AG09309 (cell line): ENCODE measurements around the gene USP36.

ENCODE experiments used
- DNase-seq: peaks from one replicate; pipeline ENCODE4 v3.0.0-alpha.2; 2010; ENCODE audit warnings: low read depth
- H3K4me3 ChIP-seq: 2 replicates; pipeline ENCODE4 v1.5.1; 2011; ENCODE audit warnings: mild to moderate bottlenecking, low read depth, low read length, moderate library complexity; ENCODE audit not compliant: control insufficient read depth
- TF ChIP-seq, protein P1 (sequence below): IDR thresholded peaks from 2 replicates; pipeline ENCODE4 v1.5.1; 2011; ENCODE audit warnings: mild to moderate bottlenecking, low read depth, low read length, inconsistent platforms; ENCODE audit not compliant: insufficient read depth, control insufficient read depth; ENCODE audit errors: missing control alignments

The USP36 gene

DNA sequence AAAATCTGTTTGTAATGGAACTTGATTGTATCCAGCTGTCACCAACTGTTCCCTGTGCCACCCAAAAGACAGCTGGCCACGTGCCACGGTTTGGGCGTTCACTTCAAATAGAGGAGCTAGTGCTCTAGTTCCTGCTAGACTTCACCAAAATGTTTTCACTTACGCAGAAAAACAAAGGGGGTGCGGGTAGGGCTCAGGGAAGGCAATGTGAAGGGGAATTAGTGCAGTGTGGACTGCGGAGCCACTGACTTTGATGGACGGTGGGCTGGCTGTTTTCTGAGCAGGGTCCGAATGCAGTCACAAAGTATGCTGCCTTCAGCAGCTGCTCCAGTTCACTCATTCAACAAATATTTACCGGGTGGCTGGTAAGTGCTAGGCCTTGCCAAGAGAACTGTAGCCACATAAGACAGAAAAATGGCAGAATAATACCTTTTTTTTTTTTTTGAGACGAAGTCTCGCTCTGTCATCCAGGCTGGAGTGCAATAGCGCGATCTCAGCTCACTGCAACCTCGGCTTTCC, 50.9 kb downstream of the USP36 start:
- TF ChIP-seq, protein P1, sequence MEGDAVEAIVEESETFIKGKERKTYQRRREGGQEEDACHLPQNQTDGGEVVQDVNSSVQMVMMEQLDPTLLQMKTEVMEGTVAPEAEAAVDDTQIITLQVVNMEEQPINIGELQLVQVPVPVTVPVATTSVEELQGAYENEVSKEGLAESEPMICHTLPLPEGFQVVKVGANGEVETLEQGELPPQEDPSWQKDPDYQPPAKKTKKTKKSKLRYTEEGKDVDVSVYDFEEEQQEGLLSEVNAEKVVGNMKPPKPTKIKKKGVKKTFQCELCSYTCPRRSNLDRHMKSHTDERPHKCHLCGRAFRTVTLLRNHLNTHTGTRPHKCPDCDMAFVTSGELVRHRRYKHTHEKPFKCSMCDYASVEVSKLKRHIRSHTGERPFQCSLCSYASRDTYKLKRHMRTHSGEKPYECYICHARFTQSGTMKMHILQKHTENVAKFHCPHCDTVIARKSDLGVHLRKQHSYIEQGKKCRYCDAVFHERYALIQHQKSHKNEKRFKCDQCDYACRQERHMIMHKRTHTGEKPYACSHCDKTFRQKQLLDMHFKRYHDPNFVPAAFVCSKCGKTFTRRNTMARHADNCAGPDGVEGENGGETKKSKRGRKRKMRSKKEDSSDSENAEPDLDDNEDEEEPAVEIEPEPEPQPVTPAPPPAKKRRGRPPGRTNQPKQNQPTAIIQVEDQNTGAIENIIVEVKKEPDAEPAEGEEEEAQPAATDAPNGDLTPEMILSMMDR, result no peak
- DNase-seq, result peak; percentile 32
- no peak overlapping the region for H3K4me3 ChIP-seq

DNA sequence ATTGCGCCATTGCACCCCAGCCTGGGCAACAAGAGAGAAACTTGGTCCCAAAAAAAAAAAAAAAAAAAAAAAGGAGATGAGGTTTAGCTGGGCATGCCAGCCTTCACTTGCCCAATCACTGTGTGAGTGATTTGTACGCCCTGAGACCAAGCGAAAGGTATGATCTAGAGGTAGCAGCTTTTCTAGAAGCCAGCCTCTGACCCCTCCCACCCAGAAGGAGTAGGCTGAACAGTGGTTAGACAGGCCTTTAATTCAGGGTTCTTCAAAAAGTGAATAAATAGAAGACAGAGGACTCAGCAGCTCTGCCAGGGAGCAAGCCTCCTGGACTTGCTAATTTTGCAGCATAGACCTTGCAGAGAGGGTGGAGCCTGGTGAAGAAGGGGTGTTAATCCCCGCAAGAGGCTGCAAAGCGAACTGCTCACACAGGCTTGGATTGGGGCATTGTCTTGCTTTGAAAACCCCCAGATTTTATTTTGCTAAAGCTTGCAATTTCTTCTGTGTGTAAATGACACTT, 51.4 kb downstream of the USP36 start:
- TF ChIP-seq, protein P1, result no peak
- H3K4me3 ChIP-seq, result no peak overlapping the region
- no peak for DNase-seq

DNA sequence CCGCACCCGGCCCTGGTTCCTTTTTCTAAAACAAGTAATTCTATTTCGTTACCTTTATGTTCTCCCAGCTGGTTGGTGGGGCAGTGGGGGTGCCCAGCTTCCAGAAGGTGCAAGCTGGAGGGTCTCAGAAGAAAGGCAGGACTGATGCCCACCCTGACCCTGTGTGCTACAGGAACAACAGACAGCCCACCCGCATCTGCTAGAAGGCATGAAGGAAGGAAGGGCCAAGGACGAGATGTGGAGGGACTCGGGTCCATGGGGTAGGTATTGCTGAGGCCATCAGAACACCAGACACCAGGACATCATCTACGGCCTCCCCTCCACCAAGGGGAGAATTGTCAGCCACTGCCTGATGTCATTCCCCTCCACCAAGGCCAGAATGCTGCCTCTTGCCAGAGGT, 52.2 kb downstream of the USP36 start:
- DNase-seq, result no peak
- no peak overlapping the region for H3K4me3 ChIP-seq
- TF ChIP-seq, protein P1, result no peak

DNA sequence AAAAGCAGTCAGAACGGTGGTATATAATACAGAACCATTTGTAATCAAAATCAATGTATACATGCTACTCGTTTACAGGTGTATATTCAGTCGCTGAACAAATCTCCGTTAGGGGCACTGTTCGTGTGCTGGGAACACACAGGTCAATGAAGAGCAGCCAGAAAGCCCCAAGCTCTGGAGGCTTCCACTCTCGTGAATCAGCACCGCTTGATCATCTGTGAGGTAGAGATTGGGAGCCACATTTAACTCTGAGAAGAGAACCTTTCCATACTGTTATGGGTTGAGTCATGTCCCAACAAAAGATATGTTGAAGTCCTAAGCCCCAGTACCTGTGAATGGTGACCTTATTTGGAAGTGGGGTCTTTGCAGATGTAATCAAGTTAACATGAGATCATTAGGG, 53.2 kb downstream of the USP36 start:
- TF ChIP-seq, protein P1, result no peak

DNA sequence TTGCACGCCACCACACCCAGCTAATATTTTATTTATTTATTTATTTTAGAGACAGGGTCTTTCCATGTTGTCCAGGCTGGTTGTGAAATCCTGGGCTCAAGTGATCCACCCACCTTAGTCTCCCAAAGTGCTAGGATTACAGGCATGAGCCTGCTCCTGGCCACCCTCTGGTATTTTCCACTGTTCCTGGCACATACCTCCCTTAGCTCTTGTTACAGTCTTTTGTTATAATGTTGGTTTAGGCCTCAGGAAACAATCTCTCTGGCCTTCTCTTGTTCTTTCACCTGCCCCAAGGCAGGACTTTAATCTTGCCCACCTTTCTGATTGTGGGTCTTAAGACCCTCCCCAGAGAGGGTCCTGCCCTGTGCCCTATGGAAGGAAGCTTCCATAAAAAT, 55.0 kb downstream of the USP36 start:
- TF ChIP-seq, protein P1, result no peak
- no peak overlapping the region for H3K4me3 ChIP-seq
- DNase-seq, result no peak

More for the DNA sequence above, 53.2 kb downstream of the USP36 start:
- DNase-seq, result no peak
- H3K4me3 ChIP-seq, result no peak overlapping the region

DNA sequence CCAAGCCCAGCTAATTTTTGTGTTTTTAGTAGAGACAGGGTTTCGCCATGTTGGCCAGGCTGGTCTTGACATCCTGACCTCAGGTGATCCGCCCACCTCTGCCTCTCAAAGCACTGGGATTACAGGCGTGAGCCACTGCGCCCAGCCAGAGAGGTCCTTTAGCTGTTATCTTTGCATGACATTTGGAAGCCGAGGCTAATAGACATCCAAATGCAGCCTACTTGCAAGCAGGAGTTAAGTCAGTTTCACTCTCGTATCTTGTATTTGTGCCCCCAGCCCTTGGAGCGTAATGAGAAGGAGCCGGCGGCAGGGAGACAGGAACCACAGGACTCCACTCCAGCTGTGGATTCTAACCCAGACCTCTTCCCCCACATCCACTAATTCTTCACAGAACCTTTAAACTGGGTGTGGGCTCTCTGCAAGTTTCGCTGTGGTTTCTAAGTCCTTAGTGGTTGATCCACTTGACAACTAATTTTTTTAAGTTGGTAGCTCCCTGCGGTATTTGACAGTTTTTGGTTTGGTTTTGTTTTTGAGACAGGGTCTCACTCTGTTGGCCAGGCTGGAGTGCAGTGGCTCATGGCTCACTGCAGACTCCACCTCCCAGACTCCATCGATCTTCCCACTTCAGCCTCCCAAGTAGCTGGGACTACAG, 55.5 kb downstream of the USP36 start:
- TF ChIP-seq, protein P1, result no peak
- no peak for DNase-seq
- H3K4me3 ChIP-seq, result no peak overlapping the region
